GM12878 (cell line): ENCODE data around the gene DPP6.

Source experiments
- CTCF ChIP-seq, 3 experiments: IDR thresholded peaks in 2 of 3; conservative IDR thresholded peaks in 1 of 3; 2 replicates each; pipeline ENCODE4 v1.5.1; 2011; ENCODE audit warnings: low read depth in 3 of 3, low read length in 3 of 3, mild to moderate bottlenecking in 3 of 3, control low read depth in 2 of 3, moderate library complexity in 2 of 3, inconsistent platforms in 1 of 3, mixed read lengths in 1 of 3; ENCODE audit not compliant: control insufficient read depth in 2 of 3, insufficient read depth in 1 of 3; ENCODE audit errors: extremely low read depth in 1 of 3
- E2F8 ChIP-seq: fragments of 450-650 bp; IDR thresholded peaks from 2 replicates; pipeline ENCODE4 v1.6.1; 2018; ENCODE audit warnings: mild to moderate bottlenecking, low read depth, moderate library complexity; ENCODE audit not compliant: partially characterized antibody
- ETV6 ChIP-seq, 2 experiments: fragments of 450-650 bp in 1 of 2; IDR thresholded peaks in 1 of 2; conservative IDR thresholded peaks in 1 of 2; 2 replicates each; pipeline ENCODE4 v1.6.1; 2014; ENCODE audit warnings: antibody characterized with exemption in 1 of 2, borderline replicate concordance in 1 of 2, low read depth in 1 of 2, mild to moderate bottlenecking in 1 of 2, moderate library complexity in 1 of 2
- JUND ChIP-seq: IDR thresholded peaks from 2 replicates; pipeline ENCODE4 v1.6.1; 2012; ENCODE audit warnings: low read depth, mild to moderate bottlenecking, low read length, improper control_type of control experiment, moderate library complexity
- POLR2A ChIP-seq: IDR thresholded peaks from 2 replicates; pipeline ENCODE4 v1.6.1; 2011; ENCODE audit warnings: low read depth, mild to moderate bottlenecking, low read length
- POLR2AphosphoS5 ChIP-seq: IDR thresholded peaks from 2 replicates; pipeline ENCODE4 v1.6.1; 2011; ENCODE audit warnings: mild to moderate bottlenecking, low read length, inconsistent platforms
- ZNF274 ChIP-seq: IDR thresholded peaks from one replicate; pipeline ENCODE4 v1.8.0; 2011; ENCODE audit not compliant: insufficient read length, insufficient read depth
- TF ChIP-seq, protein P1 (sequence below): IDR thresholded peaks from 2 replicates; pipeline ENCODE4 v1.6.1; 2011; ENCODE audit warnings: low read depth, mild to moderate bottlenecking, low read length, moderate library complexity, borderline replicate concordance; ENCODE audit errors: extremely low read depth
- TF ChIP-seq, protein P2 (sequence below): IDR thresholded peaks from 2 replicates; pipeline ENCODE4 v1.6.1; 2011; ENCODE audit warnings: mild to moderate bottlenecking, low read depth, low read length, moderate library complexity; ENCODE audit not compliant: insufficient replicate concordance

- TF ChIP-seq JUND (no peak), ZNF274 (no peak), CTCF (IDR thresholded peaks at IDR 0.05 in 2 of 3, conservative IDR thresholded peaks at IDR 0.05 in 1 of 3; ENCODE audit: control insufficient read depth in 2 of 3, extremely low read depth in 1 of 3, insufficient read depth in 1 of 3, low read depth in 3 of 3, low read length in 3 of 3) (no peak), POLR2AphosphoS5 (no peak), POLR2A (no peak), E2F8 (no peak), ETV6 (conservative IDR thresholded peaks at IDR 0.05 in 1 of 2, IDR thresholded peaks at IDR 0.05 in 1 of 2; ENCODE audit: borderline replicate concordance in 1 of 2, low read depth in 1 of 2) (no peak)
- TF ChIP-seq, protein P1, sequence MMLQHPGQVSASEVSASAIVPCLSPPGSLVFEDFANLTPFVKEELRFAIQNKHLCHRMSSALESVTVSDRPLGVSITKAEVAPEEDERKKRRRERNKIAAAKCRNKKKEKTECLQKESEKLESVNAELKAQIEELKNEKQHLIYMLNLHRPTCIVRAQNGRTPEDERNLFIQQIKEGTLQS: no peak
- TF ChIP-seq, protein P2, sequence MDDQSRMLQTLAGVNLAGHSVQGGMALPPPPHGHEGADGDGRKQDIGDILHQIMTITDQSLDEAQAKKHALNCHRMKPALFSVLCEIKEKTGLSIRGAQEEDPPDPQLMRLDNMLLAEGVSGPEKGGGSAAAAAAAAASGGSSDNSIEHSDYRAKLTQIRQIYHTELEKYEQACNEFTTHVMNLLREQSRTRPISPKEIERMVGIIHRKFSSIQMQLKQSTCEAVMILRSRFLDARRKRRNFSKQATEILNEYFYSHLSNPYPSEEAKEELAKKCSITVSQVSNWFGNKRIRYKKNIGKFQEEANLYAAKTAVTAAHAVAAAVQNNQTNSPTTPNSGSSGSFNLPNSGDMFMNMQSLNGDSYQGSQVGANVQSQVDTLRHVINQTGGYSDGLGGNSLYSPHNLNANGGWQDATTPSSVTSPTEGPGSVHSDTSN: no peak
Observed at GRCh38 chr7:154627646-154628290, 575.6 kb downstream of the DPP6 start.
